HG03135 (cell line): ENCODE results near the gene LAMB4.

Source experiments
- ATAC-seq: cut with Tn5 transposase; IDR thresholded peaks from one replicate; pipeline ENCODE4 v1.9.1; 2021; ENCODE audit warnings: mild to moderate bottlenecking, moderate library complexity; ENCODE audit not compliant: unreplicated experiment

The LAMB4 gene

DNA sequence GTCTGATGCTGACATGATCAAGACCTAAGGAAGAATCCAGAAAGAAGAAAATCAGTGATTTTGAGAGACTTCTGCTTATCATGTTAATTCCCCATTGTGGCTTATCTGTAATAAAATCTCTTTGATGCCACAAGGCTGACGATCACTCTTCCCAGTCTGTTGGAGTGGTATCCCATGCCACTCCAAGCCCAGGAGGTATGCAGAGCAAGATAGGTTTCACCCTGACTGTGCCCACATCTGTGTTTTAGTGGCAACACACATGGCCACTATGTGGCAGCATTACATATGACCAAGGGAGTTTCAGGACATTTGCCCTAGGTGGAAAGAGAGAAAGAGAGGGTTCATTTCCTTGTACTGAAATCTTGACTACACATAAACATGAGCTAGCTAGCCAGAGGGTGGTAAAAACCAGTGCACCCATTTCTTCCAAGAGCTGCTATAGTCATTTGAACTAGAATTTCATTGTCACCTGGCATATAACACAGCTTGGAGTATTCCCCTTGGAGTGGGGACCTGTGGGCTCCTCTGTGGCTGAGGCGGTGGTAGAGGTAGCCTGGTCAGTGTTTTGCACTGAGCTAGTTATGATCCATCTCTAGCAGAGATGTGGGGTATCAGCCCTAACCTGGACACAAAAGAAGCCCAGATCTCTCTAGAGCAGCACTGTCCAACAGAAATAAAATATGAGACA is 20.8 kb downstream of the LAMB4 start:
- no peak for ATAC-seq

DNA sequence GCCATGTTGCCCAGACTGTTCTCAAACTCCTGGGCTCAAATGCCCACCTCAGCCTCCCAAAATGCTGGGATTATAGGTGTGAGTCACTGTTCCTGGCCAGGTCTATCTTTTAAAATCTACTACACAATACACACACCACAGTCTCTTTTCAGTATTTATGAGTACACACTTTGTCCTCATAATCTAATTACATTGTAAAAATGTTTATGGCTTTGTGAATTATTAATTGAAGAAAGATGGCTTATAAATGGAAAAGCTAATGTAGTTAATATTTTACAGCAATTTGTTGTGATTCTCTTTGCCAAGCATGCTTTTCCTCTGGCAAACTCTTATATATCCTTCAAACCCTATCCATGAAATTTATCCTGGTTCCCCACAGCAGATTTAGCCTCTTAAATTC is 22.0 kb downstream of the LAMB4 start:
- ATAC-seq: no peak

- ATAC-seq: no peak
These were observed 25.8 kb downstream of the LAMB4 start for GRCh38 chr7:108104324-108104723.

DNA sequence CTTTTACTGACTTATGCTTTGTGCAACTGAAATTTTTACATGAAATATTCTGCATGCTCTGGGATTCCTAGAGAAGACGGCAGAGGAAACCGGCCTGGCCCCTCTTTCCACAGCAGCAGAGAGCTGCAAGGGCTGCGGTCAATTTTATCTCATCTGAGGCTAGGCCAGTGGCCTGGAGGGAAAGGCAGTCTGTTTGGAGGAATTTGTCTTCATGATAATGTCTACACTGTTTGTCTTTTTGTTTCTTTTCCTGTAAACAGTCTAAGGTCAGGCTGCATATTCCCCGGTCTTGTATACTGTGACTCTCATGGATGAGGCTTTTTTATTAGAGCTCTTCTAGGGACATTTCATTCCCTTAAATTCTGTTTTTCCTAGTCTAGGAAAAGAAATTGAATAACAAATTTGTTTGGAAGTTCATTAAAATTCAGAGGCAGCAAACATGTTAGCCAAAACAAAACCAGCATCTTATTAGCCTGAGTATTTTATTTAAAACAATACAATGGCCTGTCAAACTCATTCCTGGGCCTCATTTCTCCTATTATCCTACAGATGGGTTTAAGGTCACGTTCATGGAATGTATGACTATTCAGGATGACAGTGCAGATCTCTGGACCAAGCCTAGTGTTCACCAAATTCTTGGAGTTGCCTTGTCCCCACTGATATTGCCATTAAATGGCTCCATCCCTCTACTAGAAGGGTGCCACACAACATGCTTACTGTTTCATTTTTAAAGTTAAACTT is 26.4 kb downstream of the LAMB4 start:
- no peak for ATAC-seq

DNA sequence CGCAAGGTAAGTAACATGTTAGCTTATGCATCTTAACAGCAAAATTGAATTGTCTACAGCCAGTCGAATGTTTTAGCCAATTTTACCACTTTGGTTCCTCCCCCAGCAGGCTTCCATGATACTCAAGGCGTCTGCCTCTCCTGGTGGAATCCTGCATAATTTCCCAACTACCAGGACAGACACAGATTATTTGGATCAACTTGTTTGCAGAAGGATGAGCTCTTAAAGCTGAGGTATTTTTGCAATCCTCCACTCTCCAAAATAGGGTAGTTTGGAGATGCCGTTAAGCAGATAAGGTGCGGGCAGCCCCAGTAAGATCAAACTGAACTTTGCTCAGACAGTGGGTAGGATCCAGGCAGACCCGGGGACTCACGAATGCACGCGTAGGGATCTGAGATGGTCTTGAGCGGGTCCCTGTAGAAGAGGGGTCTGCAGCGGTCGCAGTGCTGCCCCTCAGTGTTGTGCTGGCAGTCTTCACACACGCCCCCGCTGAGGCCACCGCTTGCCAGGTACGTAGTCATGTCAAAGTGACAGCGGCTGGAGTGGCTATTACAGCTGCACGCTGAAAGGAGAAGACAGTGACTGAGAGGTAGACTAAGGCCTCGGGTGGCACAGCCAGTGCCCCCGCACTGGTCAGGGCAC is 27.4 kb downstream of the LAMB4 start:
- no peak for ATAC-seq

DNA sequence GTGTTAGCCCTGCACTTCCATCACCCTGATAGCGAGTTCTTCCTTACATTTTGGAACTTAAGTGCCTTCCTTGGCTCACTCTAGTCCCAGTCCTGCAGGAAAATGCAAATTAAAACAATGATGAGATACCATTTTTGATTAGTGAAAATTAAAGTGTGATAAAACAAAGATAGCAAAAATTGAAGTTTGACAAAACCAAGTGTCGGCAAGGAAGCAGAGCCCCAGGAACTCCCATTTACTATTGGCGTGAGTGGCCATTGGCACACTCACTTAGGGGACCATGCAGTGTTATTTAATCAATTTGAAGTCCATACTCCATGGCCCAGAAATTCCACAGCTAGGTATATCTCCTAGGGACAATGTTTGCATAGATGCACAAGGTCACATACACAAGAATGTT is 28.4 kb downstream of the LAMB4 start:
- no peak for ATAC-seq

GRCh38 chr7:108099713-108100112 is 30.4 kb downstream of the LAMB4 start:
- ATAC-seq: no peak

GRCh38 chr7:108097703-108098102 is 32.5 kb downstream of the LAMB4 start:
- ATAC-seq: no peak

GRCh38 chr7:108096996-108097395 is 33.2 kb downstream of the LAMB4 start:
- no peak for ATAC-seq

- no peak for ATAC-seq
These were observed 35.0 kb downstream of the LAMB4 start for GRCh38 chr7:108094933-108095710.

- ATAC-seq: no peak
These were observed 35.8 kb downstream of the LAMB4 start for GRCh38 chr7:108094346-108094745.

- no peak for ATAC-seq
These were observed 36.3 kb downstream of the LAMB4 start for GRCh38 chr7:108093851-108094331.

DNA sequence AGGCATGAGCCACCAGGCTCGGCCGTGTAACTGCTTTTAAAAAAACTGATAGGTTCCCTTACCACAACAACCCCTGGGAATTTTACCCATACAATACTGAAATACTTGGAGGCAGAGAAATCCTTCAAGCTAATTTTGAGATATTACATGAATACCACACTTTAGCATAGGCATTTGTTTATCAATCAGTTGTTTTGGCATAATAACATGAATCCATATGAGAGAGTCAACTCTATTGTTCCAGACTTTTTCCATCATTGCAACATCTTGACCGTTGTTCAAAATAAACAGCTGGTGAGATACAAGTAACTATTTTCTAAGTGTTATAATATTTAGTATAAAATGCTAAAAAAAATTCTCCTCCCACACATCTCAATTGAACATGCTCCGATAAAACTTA is 36.8 kb downstream of the LAMB4 start:
- no peak for ATAC-seq

GRCh38 chr7:108091461-108091831 is 38.7 kb downstream of the LAMB4 start:
- no peak for ATAC-seq

DNA sequence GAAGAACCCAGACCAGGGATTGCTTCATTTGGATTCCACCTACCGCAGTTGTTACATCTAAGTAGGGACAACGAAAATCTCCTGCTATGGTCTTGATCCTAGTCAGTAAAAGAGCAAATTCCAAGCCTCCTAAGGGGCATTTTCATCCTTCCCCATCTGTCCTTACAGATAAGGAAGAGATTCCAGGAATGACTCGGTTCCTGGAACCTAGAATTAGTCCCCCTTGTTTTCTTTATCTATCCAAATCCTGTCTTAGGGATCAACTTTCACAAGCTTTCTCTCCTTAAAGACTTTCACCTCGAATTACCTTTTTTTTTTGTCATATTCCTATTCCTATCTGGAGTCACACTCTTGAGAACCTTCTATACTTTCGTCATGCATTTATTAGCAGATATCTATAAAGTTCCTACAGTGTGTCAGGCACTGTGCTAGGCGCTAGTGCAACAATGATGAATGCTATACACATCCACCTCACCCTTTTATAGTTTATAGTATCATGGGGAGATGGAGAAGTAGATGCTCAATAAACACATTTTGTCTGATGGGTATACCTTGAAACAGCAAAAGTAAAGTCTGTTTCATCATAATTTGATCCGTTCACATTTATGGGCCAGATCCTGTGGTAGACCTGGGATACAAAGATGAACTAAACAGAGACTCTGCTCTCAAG is 39.2 kb downstream of the LAMB4 start:
- ATAC-seq: no peak

GRCh38 chr7:108089381-108089780 is 40.8 kb downstream of the LAMB4 start:
- ATAC-seq: no peak

- no peak for ATAC-seq
These were observed 41.4 kb downstream of the LAMB4 start for GRCh38 chr7:108088729-108089128.

DNA sequence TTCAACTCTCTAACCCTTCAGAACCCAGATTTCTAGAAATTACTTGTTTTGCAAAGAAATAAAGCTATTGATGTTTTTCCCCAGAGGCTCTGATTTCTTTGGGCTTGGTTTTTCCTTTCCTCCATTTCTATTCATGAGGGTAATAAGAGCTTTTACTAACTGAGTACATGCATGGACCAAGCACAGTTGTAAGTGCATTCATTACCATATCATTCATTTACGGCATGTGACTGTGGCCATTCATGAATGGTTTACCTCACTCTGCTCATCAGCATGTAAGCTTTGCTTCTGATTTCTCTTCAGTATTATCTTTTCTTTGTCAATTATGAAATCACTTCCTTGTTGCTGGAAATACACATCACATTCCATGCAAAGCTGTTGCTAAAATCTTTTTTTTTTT is 42.4 kb downstream of the LAMB4 start:
- no peak for ATAC-seq

DNA sequence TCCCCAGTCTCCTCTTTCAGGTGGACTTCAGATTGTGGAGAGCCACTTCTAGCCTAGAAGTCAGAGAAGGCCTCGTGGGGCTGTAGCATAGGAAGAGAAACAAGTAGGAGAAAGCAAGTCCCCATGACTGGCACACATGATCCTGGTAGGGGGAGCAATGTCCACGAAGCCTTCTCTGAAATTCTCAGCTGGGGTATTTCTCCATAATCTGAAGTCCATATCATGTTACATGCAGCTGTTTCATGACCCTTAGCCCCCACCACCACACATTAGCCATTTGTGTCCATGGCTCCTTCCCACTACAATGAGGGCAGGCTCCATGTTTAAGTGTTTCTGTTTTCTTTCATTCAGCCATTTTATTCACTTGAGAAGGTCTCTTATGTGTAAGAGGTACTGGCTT is 43.2 kb downstream of the LAMB4 start:
- ATAC-seq: no peak

GRCh38 chr7:108086546-108086945 is 43.6 kb downstream of the LAMB4 start:
- no peak for ATAC-seq

GRCh38 chr7:108083980-108084379 is 46.2 kb downstream of the LAMB4 start:
- ATAC-seq: no peak
